Measurements from ENCODE around the gene ZSWIM8. TPM values are rescaled to one million over a fixed set of nuclear protein-coding genes. Genes with fewer than 3 reads are reported as not detected.
"Not testable (repeated sequence)": the region's sequence is repeated elsewhere in the genome, so short reads cannot be mapped to it uniquely, and the experiment has no call there.

Gene ZSWIM8
- total RNA-seq, 4 donors from 2014 or later = 52.6 to 81.4 (median 78.9) TPM

DNA sequence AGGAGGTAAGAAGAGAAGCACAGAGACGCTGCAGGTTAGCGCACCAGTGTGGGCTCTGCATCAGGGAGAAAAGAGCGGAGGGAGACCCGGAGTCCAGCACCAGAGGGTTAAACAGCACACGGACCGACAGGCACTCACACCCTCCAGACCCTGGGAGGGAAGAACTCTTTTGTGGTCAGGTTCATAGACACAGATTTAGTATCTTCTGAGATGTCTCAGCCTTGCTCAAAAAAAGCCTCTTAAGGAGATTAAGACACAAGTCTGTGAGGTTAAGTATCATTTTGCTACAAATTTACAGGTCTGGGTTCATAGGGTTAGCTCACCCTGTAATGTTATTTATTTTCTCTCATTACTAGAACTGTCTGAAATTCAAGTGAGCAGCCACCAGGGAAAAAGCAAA, 42.8 kb downstream of the ZSWIM8 start:
- Histone ChIP-seq H3K9me3 (no peaks in the 10 kb centered on the region), H3K27me3 (no peaks in the 10 kb centered on the region), H3K36me3 (peaks cover 0 to 36% of the 10 kb centered on the region in 2 donors), H3K27ac (no peak overlapping the region), H3K4me1 (no peaks in the 10 kb centered on the region), H3K4me3 (no peak overlapping the region)
- no peak for TF ChIP-seq POLR2A (IDR thresholded peaks at IDR 0.05)
- TF ChIP-seq, protein P1, sequence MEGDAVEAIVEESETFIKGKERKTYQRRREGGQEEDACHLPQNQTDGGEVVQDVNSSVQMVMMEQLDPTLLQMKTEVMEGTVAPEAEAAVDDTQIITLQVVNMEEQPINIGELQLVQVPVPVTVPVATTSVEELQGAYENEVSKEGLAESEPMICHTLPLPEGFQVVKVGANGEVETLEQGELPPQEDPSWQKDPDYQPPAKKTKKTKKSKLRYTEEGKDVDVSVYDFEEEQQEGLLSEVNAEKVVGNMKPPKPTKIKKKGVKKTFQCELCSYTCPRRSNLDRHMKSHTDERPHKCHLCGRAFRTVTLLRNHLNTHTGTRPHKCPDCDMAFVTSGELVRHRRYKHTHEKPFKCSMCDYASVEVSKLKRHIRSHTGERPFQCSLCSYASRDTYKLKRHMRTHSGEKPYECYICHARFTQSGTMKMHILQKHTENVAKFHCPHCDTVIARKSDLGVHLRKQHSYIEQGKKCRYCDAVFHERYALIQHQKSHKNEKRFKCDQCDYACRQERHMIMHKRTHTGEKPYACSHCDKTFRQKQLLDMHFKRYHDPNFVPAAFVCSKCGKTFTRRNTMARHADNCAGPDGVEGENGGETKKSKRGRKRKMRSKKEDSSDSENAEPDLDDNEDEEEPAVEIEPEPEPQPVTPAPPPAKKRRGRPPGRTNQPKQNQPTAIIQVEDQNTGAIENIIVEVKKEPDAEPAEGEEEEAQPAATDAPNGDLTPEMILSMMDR (IDR thresholded peaks at IDR 0.05 in 4 of 5, conservative IDR thresholded peaks at IDR 0.05 in 1 of 5) = no peak
- ATAC-seq (no peak), DNase-seq (no peak)
- intact Hi-C loops (cut with DNase I; ENCODE audit: low total_unique reads) = no loop called here
- in situ Hi-C loops (cut with MboI; ENCODE audit: low sequenced_read_pairs in 4 of 4) = no loop called here

DNA sequence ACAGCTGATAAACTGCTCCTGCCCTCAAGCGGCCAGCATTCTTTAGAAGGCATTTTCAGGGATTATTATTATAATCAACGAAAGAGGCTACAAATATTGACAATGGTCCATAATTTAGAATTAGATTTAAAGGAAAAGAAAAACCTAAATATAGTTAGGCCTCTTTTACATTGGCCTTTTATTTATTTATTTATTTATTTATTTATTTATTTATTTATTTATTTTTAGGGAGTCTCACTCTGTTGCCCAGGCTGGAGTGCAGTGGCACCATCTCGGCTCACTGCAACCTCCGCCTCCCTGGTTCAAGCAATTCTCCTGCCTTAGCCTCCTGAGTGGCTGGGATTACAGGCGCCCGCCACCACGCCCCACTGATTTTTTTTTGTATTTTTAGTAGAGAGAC, 43.7 kb downstream of the ZSWIM8 start:
- ATAC-seq; H3K27ac ChIP-seq; intact Hi-C loops (cut with DNase I; ENCODE audit: low total_unique reads); H3K4me3 ChIP-seq; H3K9me3 ChIP-seq; in situ Hi-C loops (cut with MboI; ENCODE audit: low sequenced_read_pairs in 4 of 4); DNase-seq; H3K27me3 ChIP-seq; H3K4me1 ChIP-seq: not testable (repeated sequence)
- H3K36me3 ChIP-seq = peaks cover 0 to 27% of the 10 kb centered on the region in 2 donors

DNA sequence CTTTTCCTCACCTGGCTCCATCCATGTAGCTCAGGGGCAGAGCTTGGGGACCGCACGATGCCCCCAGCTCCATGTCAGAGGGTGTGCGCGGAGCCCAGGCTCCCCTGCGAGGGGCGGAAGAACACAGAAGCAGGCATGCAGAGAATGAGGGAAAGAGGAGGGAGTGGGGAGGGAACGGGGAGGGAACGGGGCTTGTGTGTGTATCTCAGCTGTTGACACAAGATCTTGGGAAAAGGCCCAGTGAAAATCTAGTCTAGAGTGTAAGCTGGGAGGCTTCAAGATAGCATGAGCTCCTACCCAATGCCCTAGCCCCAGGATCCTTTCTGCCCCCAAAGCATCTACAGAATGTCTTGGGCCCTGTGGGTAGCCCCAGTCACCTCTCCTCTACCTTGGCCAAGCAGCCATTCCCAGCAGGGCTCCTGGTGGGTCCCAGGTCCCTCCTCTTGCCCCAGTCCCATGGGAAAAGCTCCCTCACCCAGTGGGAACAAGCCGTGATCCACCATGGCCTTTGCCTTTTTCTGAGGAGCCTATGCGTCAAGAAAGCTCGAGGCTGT, 51.1 kb downstream of the ZSWIM8 start:
- no peak for DNase-seq
- Histone ChIP-seq H3K27ac (no peak overlapping the region), H3K27me3 (no peaks in the 10 kb centered on the region), H3K9me3 (no peaks in the 10 kb centered on the region), H3K36me3 (peaks cover 0 to 47% of the 10 kb centered on the region in 2 donors), H3K4me3 (no peak overlapping the region), H3K4me1 (no peaks in the 10 kb centered on the region)
- in situ Hi-C loops (cut with MboI; ENCODE audit: low sequenced_read_pairs in 4 of 4) (no loop called here), intact Hi-C loops (cut with DNase I; ENCODE audit: low total_unique reads) (no loop called here)
- no peak for TF ChIP-seq POLR2A (IDR thresholded peaks at IDR 0.05)
- TF ChIP-seq, protein P1 (IDR thresholded peaks at IDR 0.05 in 4 of 5, conservative IDR thresholded peaks at IDR 0.05 in 1 of 5) = no peak
- no peak for ATAC-seq

DNA sequence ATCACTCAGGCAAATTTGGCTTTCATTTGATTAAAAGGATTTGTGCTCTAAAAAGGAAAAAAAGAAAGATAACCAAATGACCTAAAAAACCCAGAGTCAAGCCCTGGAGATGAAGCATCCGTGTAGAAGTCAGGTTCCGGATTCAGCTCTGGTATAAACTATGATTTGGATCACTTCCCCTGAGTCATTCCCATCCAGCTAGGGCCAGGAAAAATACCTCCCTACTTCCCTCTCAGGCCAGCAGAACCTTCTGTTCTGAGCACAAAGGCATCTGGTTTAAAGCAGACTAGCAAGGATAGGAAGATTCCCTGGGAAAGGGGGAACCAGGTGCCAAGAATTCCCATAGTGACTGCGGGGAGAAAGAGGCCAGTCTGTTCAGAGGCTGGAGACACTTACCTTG, 51.7 kb downstream of the ZSWIM8 start:
- no peaks in the 10 kb centered on the region for H3K27me3 ChIP-seq
- intact Hi-C loops (cut with DNase I; ENCODE audit: low total_unique reads) (no loop called here), in situ Hi-C loops (cut with MboI; ENCODE audit: low sequenced_read_pairs in 4 of 4) (no loop called here)
- TF ChIP-seq POLR2A (IDR thresholded peaks at IDR 0.05) = no peak
- TF ChIP-seq, protein P1 (IDR thresholded peaks at IDR 0.05 in 4 of 5, conservative IDR thresholded peaks at IDR 0.05 in 1 of 5) = no peak
- peaks cover 0 to 53% of the 10 kb centered on the region in 2 donors for H3K36me3 ChIP-seq
- no peak overlapping the region for H3K4me3 ChIP-seq
- no peak overlapping the region for H3K27ac ChIP-seq
- H3K9me3 ChIP-seq = no peaks in the 10 kb centered on the region
- DNase-seq (no peak), ATAC-seq (no peak)
- H3K4me1 ChIP-seq = no peaks in the 10 kb centered on the region

DNA sequence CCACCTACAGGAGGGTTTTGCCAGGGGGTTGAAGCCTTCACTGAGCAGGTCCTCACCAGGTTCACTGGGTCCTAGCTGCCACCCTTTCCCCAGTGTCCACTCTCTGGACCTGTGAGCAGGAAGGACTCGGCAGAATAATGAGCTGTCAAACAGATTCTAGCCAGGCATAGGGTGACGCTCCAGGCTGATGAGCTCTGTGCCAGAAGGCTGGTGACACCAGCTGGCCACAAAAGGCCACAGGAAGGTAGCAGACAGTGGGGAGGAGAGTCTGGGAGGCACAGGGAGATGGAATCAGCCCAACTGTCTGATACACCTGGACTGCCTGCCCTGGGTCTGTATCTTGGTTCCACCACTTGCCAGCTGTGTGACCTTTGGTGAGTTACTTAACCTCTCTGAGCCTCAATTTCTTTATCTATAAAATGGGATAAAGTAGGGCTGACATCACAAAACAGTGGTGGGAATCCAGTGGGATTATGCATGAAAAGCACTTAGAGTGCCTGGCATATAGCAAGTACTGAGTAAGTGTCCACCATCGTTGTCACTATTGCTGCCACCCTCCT, 52.7 kb downstream of the ZSWIM8 start:
- H3K4me1 ChIP-seq = no peaks in the 10 kb centered on the region
- no peaks in the 10 kb centered on the region for H3K9me3 ChIP-seq
- no peaks in the 10 kb centered on the region for H3K27me3 ChIP-seq
- no peak for TF ChIP-seq POLR2A (IDR thresholded peaks at IDR 0.05)
- TF ChIP-seq, protein P1 (IDR thresholded peaks at IDR 0.05 in 4 of 5, conservative IDR thresholded peaks at IDR 0.05 in 1 of 5) = no peak
- H3K36me3 ChIP-seq = peaks cover 0 to 61% of the 10 kb centered on the region in 2 donors
- in situ Hi-C loops (cut with MboI; ENCODE audit: low sequenced_read_pairs in 4 of 4) (no loop called here), intact Hi-C loops (cut with DNase I; ENCODE audit: low total_unique reads) (no loop called here)
- no peak overlapping the region for H3K4me3 ChIP-seq
- DNase-seq = no peak
- ATAC-seq = no peak
- no peak overlapping the region for H3K27ac ChIP-seq

Data from gastrocnemius medialis (tissue), 4 donors.